GM19238 (cell line): ENCODE measurements around the gene SNTA1.
A peak's percentile ranks its signal among the peaks of the same experiment; 100 is the strongest.
"Not testable (repeated sequence)": the region's sequence is repeated elsewhere in the genome, so short reads cannot be mapped to it uniquely, and the experiment has no call there.

Source experiments
- DNase-seq: peaks from one replicate; pipeline ENCODE4 v3.0.0; 2011; ENCODE audit warnings: low spot score; ENCODE audit not compliant: insufficient read length

The SNTA1 gene

DNA sequence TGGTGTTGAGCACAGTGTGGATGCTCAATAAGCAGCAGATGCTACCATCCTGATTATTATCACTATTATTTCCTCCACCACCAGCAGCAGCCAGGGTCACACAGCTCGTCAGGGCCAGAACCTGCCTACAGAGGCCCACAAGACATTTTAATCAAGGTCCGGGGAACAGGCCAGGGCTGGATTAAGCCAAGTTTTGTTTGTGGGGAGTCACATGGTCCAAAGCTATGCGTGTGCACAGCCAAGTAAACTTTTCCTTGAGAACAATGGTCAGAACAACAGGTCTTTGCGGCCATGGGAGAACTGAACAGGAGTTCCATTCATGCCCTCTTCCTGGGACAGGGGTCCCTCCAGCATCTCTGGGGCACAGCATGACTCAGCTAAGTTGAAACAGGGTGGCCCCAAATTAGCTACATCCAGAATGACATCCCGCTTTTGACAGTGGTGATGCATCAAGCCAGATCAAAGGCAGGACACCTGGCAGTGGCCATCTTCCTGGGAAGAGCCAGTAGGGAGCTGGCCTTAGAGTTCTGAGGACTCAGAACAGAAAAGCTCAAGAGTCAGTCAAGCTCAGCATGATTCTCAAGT lies 11.7 kb downstream of the SNTA1 start:
- DNase-seq: no peak

DNA sequence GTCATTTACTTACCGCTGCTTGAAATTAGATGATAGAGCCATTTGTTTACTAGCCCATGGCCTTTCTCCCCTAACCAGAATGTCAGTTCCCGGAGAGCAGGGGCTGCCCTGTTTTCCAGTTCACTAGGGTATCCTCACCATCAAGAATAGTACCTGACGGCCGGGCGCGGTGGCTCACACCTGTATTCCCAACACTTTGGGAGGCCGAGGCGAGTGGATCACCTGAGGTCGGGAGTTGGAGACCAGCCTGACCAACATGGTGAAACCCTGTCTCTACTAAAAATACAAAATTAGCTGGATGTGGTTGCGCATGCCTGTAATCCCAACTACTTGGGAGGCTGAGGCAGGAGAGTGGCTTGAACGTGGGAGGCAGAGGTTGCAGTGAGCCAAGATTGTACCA lies 19.7 kb downstream of the SNTA1 start:
- DNase-seq: not testable (repeated sequence)

DNA sequence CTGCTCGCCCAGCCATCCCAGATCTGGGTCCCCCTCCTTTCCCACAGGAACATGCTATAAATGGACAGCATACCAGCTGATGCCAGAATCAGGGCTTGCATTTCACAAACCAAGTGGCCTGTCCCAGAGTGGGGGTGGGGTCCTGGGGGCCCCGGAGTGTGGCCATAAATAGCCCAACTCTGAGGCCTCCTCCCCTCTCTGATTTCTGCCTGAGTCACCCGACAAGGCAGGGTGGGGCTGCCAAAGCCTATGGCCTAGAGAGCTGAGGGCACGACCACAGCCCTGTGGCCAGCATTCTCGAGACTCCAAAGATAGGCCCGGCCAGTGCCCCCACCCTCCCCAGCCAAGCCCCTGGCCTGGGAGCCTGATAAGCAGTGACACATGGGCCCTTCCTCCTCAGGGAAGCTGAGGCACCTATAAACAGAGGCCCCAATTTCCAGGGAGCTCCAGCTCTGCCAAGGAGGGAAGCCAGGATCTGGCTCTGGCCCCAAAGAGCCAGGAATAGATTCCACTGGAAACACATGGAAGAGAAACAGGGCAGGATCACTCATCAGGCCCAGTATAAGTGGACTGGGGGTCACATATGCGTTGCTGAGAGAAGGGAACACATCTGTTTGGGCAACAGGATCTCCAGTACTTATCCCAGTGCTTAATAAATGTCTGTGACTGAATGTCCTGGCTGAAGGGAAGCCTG lies 20.3 kb downstream of the SNTA1 start:
- DNase-seq: no peak

DNA sequence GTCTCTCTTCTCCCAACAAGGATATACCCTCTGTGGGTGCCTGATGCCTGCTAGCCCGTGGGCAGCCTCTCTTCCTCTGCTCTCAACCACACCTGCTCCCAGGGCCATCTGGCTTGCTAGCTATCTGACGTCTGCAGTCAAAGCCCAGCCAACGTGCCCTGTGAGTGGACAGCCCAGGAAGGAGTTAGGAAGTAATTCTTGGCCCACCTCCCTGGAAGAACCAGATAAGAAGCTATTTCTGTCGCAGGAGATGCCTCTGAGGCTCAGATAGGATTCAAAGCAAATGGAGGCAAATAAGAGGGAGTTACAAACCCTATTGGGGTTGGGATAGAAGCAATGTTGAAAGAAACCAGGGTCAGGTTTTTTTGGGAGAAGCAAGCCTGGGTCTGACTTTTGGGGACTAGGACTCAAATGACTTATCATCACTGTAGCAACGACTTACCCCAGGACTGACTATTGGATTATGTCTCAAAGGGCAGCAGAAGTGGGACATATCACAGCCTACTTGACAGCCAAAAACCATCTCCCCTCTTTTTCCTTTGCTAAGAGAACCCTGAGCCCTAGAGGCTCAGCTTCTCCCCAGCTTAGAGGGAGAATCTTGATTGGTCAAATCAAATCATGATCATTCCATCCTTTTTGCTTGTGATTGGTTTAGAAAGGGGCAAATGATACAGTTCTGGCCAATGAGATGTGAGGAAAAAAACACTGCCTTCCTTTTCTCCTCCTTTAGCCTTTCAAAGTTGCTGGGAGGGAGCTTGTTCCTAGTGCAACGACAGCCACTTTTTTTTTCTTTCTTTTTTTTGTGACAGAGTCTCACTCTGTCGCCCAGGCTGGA lies 24.2 kb downstream of the SNTA1 start:
- no peak for DNase-seq

DNA sequence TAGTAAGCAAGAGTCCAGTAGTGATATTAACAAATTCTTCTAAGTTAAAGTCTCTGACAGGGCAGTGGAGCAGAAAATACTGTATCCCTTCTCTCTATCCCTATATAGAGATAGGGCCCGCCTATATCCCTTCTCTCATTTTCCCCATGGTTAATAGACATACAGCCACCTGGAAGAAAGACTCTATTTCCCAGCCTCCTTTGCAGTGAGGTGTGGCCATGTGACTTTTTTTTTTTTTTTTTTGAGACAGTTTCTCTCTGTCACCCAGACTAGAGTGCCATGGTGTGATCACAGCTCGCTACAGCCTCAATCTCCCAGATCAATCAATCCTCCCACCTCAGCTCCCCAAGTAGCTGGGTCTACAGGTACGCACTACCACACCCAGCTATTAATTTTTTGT lies 25.5 kb downstream of the SNTA1 start:
- no peak for DNase-seq

DNA sequence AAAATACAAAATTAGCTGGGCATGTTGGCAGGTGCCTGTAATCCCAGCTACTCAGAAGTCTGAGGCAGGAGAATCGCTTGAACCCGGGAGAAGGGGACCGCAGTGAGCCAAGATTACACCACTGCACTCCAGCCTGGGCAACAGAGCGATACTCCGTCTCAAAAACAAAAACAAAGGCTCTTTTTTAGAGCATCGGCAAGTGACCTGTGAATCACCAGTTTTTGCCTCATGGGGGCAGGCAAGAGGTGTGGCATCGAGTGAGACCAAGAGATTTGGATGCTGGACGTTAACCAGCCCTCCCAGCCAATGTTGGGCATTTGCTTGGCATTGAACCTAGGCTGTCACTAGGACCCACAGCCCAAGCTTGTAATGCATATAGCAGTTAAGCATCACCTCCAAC lies 27.6 kb downstream of the SNTA1 start:
- no peak for DNase-seq

DNA sequence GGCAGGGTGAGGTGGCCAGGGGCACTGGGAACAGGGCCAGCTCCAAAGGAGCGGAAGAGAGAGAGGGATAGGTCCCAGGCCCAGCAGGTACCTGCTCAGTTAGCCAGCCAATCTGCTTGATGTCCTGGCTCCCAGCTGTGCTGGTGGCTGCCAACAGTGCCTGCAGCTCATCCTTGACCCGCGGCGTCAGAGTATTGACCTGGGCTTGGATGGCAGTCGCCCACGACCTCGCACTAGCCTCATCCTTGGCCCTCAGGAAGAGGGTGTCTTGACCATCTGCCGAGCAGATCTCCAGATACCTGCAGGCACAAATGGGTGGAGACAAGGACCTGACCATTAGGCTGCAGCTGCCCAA lies 31.1 kb downstream of the SNTA1 start:
- no peak for DNase-seq

DNA sequence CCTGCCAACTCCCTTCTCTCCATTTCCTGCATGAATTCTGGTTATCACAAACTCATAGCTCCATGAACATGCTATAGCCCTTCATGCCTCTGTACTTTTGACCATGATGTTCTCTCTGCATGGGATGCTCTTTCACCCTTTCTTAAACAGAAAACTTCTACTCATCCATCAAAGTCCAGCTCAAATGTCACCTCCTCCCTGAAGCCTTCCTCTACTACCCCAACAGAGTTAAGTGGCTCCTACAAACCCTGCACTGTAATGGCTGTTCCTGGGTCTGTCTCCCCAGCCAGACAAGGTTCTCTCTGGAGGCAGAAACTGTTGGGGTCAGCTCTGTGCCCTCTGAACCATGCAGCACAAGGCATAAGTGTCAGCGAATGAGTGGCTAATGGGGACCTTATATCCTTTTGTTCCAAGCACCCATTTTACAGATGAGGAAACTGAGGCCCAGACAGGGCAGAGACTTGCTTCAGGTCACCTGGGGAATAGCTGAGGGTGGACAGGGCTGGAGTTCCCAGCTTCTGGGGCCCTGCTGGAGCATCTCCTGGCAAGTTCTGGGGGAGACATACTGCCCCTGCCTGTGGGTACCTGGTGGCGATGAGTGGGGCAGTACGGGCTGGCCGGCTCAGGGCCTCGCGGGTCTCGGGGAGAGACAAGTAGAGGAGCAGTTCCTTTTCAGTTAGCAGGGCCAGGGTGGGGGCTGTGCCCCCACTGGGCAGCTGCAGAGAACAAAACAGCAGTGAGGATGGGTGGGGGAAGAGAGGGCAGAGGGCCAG lies 31.7 kb downstream of the SNTA1 start:
- DNase-seq: no peak

DNA sequence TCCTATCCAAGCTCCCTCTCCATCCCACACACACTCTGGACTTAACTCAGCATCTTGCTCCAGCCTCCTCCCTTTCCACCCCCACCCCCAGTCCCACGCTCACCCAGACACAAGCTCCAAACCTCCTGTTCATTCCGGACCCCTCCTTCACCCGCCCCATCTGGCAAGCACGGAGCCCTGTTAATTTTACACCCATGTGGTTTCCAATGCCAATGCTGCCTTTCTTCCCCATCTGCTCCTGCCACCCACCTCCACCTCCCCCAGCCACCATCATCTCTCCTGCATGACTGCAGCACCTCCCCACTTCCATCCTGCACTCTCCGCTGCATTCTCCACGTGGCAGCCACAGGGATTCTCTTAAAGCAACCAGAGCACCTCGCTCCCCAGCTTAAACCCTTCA lies 32.3 kb downstream of the SNTA1 start:
- DNase-seq: no peak

DNA sequence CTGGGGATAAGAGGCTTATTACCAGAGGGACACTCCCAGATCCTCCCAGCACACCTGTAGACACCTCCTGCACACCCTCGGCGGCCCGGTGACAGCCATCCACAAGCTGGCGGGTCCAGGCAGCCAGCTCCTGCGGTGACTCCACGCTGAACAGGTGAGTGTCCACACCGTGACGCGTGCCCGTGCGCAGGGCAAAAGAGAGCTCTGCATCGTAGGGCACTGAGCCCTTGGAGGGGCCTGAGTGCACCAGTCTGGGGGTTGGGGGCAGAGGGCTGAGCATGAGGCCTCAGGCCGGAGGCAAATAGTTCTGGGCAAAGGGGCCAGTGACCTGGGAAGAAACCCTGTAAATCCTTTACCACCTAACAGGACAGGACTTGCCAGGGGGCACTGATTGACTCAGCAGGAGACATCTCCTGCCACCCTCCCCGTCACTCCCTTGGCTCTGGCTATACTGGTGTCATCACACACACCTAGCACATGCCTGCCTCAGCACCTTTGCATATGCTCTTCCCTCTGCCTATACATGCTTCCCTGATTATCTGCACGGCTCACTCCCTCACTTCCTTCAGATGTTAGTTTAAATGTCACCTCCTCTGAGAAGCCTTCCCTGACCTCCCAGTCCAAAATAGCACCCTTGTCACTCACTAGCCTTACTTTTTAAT lies 33.4 kb downstream of the SNTA1 start:
- no peak for DNase-seq

DNA sequence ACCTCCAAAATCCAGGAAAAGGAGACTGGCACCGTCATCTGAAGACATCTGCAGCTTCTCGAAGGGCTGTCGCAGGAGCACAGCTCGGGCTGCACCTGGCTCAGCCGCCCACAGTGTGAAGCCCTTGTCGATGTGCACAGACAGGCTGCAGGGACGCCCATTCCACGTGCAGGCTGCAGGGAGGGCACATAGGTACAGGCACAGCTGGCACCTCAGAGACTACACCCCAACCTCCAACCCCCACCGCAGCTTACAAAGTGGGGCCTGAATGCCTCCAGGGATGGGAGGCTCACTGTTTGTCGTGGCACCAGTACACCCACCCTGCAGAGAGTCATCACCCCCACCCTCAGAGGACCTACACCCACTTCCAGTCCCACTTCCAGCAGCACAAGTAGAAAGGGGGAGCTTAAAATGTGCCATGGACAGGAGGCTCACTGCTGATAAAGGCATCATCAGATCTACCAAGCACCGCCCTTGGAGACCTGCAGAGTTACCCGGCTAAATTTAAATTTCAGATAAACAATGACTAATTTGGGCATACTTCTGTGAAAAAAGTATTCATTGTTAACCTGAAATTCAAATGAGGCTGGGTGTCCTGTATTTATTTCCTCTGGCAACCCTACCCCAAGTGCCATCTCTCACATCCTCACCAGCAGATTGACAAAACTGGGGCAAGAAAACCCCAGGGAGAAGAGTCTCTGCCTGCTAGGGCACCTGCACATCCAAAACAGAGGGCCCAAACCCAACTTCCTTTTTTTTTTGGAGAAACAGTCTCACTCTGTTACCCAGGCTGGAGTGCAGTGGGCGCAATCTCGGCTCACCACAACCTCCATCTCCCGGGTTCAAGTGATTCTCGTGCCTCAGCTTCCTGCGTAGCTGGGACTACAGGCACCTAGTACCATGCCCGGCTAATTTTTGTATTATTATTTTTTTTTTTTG lies 34.6 kb downstream of the SNTA1 start:
- no peak for DNase-seq

DNA sequence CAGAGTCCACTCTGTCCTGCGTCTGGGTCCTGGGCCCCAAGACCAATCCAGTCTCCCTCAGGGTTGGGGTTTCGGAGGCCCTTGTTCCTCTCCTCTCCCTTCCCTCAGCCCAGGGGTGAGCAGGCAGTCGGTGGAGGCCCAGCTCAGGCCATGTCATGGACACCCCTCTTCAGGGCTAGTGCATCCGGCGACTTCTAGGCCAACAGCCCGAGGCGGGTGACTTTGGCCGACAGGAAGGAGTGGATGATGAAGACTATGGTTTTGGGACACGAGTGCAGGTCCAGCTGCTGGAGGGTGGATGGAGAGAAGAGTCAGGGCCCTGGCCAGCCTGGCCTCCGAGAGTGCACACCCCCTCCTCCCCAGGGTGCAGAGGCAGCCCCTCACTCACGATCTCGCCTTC lies 35.2 kb downstream of the SNTA1 start:
- no peak for DNase-seq

DNA sequence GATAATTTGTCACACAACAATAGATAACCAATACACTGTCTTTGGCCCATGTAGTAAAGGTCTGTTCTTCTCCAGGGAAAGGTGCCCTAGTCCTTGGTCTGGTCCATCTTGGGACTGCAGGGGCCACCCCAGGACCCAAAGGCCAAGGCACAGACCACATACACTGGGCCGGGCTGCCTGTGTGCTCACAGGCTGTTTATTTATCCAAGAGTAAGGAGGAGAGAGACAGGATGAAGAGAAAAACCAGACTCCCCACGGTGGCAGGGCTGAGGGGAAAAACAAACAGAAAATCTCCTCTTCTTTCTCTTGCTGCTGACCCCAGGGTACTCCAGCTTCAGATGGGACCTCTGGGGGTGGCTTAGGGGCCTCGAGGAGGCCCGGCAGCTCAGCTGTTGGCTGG lies 35.8 kb downstream of the SNTA1 start:
- no peak for DNase-seq

DNA sequence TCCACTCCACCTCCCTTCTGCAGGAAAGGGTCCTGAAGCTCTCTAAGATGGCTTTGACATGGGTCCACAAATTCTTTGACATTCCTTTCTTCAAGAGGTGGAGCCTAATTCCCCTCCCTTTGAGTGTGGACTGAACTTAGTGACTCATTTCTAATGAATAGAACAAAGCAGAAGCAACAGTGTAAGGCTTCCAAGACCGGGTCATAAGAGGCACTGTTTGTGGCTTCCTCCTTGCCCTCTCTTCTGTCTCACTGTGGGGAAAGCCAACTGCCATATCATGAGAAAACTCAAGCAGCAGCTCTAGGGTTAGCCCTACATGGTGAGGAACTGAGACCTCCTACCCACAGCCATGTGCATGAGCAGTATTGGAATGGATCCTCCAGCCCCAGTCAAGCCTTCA lies 36.3 kb downstream of the SNTA1 start:
- no peak for DNase-seq

DNA sequence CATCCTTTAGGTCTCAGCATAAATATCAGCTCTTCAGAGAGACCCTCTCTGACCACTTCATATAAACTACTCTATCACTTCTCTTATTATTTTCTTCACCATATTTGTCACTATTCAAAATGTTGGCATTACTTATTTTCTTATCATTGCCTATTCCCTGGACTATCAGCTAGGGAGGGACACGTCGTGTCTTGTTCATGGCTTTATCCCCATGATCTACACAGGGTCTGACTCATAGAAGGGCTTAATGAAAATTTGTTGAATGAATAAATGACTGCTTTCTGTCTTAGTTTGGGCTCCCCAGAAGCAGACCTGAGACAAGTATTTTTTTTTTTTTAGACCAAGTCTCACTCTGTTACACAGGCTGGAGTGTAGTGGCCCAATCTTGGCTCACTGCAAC lies 39.3 kb downstream of the SNTA1 start:
- no peak for DNase-seq

DNA sequence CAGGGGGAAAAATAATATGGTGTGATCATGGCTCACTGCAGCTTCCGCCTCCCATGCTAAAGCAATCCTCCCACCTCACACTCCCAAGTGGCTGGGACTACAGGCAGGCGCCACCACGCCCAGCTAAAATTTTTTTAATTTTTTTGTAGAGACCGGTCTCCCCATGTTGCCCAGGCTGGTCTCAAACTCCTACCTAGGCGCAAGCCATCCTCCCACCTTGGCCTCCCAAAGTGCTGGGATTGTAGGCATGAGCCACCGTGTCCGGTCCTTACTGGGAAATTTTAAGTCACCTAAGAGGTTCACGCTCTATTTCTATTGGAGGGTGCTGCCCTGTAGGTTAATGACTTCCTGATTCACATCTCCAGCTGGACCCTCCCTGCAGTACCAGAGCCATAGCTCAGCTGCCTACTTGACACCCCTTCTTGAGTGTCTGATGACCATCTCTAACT lies 41.6 kb downstream of the SNTA1 start:
- DNase-seq: no peak

DNA sequence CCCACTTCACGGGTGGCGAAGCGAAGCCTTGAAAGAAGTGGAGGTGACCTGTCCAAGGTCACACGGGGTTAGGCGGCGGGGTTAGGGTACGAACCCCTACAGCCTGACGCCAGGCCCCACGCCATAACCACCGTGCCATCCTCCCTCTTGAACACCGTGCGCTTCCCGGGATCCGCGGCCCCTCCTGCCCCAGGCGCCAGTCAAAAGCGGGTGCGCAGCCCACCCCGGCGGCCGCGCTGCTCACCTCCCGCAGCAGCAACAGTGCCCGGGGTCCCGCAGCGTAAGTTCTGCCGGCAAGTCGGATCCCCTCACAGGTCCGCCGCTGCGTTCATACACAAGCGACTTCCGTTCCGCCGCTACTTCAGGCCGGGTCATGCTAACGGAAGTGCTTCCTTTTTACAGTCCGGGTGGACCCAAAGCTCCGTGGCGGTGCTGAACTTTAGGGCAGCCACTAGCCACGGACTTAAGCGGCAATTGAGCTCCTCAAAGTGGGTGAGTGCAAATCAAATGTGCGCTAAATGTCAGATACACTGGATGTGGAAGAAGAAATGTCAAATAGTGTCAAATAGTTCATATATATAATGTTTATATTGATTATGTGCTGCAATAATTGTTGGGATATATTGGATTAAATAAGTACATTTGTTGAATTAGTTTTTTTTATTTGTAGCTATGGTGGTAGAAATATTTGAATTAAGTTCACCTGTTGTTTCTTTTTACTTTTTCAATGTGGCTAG lies 42.2 kb downstream of the SNTA1 start, which contains the start of gene CDK5RAP1:
Gene CDK5RAP1, minus strand, starts transcription at position 336 of the 737 bp plus-strand sequence. CDS start 4,455 bp downstream, outside the sequence.
- DNase-seq: peak; percentile 74

DNA sequence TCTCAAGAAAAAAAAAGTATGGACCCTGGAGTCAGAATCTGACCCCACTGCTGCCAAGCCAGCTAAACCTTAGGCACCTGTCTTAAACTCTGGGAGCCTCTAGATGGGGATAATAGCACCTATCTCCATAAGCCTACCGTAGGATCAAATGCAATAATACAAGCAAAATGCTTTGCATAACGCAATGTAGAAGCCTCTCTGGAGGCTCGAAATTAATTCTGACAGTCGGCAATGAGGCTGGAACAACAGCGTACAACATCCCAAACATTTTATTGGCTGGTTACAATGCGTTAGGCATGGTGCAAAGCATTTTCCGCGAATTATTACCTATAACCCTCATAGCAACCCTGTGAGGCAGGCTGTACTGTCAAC lies 42.8 kb downstream of the SNTA1 start:
- DNase-seq: no peak

DNA sequence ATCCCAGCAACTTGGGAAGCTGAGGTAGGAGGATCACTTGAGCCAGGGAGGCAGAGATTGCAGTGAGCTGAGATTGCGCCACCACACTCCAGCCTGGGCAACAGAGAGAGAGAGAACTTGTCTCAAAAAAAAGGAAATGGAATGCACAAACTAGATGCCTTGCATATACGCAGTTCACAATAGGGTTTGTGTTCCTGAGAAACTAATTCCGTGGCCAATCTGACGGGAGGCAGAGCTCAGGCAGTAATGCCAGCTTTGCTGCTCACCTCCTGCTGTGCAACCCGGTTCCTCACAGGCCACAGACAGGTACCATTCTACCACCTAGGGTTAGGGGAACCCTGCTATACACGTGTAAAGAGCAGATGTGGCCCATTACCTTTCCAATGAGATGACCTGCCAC lies 43.6 kb downstream of the SNTA1 start:
- no peak for DNase-seq
